RWPE2 (cell line): ENCODE measurements around the gene SOX8.

Source experiments
- ATAC-seq: fragments of 200-7000 bp; cut with Tn5 transposase; 3 replicates; pipeline ENCODE4 v1.9.1; 2021; ENCODE audit warnings: low read depth
- DNase-seq: peaks from one replicate; pipeline ENCODE4 v3.0.0-alpha.2; 2020; ENCODE audit warnings: low spot score
- H3K27ac ChIP-seq: fragments of 450-650 bp; 2 replicates; pipeline ENCODE4 v1.5.1; 2017; ENCODE audit warnings: mild to moderate bottlenecking; ENCODE audit not compliant: poor library complexity, severe bottlenecking
- H3K27me3 ChIP-seq: fragments of 250-450 bp; sonication (Bioruptor Pico); 2 replicates; pipeline ENCODE4 v1.5.1; 2021; ENCODE audit warnings: mild to moderate bottlenecking, moderate library complexity; ENCODE audit not compliant: insufficient read depth, poor library complexity, severe bottlenecking
- H3K36me3 ChIP-seq: fragments of 250-450 bp; sonication (Bioruptor Pico); 2 replicates; pipeline ENCODE4 v1.5.1; 2020; ENCODE audit warnings: low read depth, mild to moderate bottlenecking, moderate library complexity
- H3K4me1 ChIP-seq: fragments of 250-450 bp; sonication (Bioruptor Pico); 2 replicates; pipeline ENCODE4 v1.5.1; 2021; ENCODE audit warnings: mild to moderate bottlenecking, moderate library complexity; ENCODE audit not compliant: insufficient read depth, poor library complexity, severe bottlenecking
- H3K4me3 ChIP-seq: fragments of 250-450 bp; sonication (Bioruptor Pico); 2 replicates; pipeline ENCODE4 v1.5.1; 2021; ENCODE audit warnings: mild to moderate bottlenecking, moderate library complexity; ENCODE audit not compliant: severe bottlenecking
- H3K9me3 ChIP-seq: fragments of 250-450 bp; sonication (Bioruptor Pico); 2 replicates; pipeline ENCODE4 v1.5.1; 2021; ENCODE audit warnings: mild to moderate bottlenecking, moderate library complexity; ENCODE audit not compliant: severe bottlenecking
- CTCF ChIP-seq: fragments of 450-650 bp; IDR thresholded peaks from one replicate; pipeline ENCODE4 v1.5.1; 2017; ENCODE audit warnings: mild to moderate bottlenecking, moderate library complexity; ENCODE audit not compliant: poor library complexity, severe bottlenecking

SOX8 gene

GRCh38 chr16:967077-967541 lies 14.5 kb upstream of the SOX8 start:
- H3K27me3 ChIP-seq, result no peaks in the 10 kb centered on the region
- no peak for ATAC-seq
- no peak overlapping the region for H3K27ac ChIP-seq
- DNase-seq, result peak; percentile 51
- peaks cover 5% of the 10 kb centered on the region for H3K4me1 ChIP-seq
- no peak for TF ChIP-seq CTCF
- H3K36me3 ChIP-seq, result no peaks in the 10 kb centered on the region
- no peak overlapping the region for H3K4me3 ChIP-seq
- peaks cover 13% of the 10 kb centered on the region for H3K9me3 ChIP-seq

GRCh38 chr16:967546-968295 lies 13.8 kb upstream of the SOX8 start:
- no peaks in the 10 kb centered on the region for H3K36me3 ChIP-seq
- ATAC-seq (no peak), DNase-seq (peak; percentile 39)
- no peak overlapping the region for H3K4me3 ChIP-seq
- no peak for TF ChIP-seq CTCF
- peaks cover 5% of the 10 kb centered on the region for H3K4me1 ChIP-seq
- H3K27ac ChIP-seq, result no peak overlapping the region
- H3K9me3 ChIP-seq, result peaks cover 13% of the 10 kb centered on the region
- no peaks in the 10 kb centered on the region for H3K27me3 ChIP-seq

GRCh38 chr16:968620-969019 lies 12.9 kb upstream of the SOX8 start:
- TF ChIP-seq CTCF, result no peak
- Histone ChIP-seq H3K27me3 (no peaks in the 10 kb centered on the region), H3K4me3 (no peak overlapping the region), H3K36me3 (no peaks in the 10 kb centered on the region), H3K9me3 (peaks cover 13% of the 10 kb centered on the region), H3K27ac (no peak overlapping the region), H3K4me1 (peaks cover 5% of the 10 kb centered on the region)
- DNase-seq (no peak), ATAC-seq (no peak)

- Histone ChIP-seq H3K27me3 (no peaks in the 10 kb centered on the region), H3K9me3 (peaks cover 13% of the 10 kb centered on the region), H3K4me3 (peak overlapping the region; percentile 78), H3K36me3 (no peaks in the 10 kb centered on the region), H3K27ac (peak overlapping the region; percentile 43), H3K4me1 (no peaks in the 10 kb centered on the region)
- ATAC-seq (no peak; the same call in 2 of the 3 replicates), DNase-seq (peak; percentile 60)
- TF ChIP-seq CTCF, result no peak
These were observed 11.8 kb upstream of the SOX8 start for GRCh38 chr16:969508-970385.
